ENCODE measurements around the gene TNIK.

GRCh38 chr3:171184372-171184771 is 275.8 kb downstream of the TNIK start:
- TF ChIP-seq POLR2A (IDR thresholded peaks at IDR 0.05) (no peak), POLR2AphosphoS5 (IDR thresholded peaks at IDR 0.05) (no peak)
- TF ChIP-seq, protein P1, sequence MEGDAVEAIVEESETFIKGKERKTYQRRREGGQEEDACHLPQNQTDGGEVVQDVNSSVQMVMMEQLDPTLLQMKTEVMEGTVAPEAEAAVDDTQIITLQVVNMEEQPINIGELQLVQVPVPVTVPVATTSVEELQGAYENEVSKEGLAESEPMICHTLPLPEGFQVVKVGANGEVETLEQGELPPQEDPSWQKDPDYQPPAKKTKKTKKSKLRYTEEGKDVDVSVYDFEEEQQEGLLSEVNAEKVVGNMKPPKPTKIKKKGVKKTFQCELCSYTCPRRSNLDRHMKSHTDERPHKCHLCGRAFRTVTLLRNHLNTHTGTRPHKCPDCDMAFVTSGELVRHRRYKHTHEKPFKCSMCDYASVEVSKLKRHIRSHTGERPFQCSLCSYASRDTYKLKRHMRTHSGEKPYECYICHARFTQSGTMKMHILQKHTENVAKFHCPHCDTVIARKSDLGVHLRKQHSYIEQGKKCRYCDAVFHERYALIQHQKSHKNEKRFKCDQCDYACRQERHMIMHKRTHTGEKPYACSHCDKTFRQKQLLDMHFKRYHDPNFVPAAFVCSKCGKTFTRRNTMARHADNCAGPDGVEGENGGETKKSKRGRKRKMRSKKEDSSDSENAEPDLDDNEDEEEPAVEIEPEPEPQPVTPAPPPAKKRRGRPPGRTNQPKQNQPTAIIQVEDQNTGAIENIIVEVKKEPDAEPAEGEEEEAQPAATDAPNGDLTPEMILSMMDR (IDR thresholded peaks at IDR 0.05), result no peak

Data from prostate gland (tissue), 2 donors.